ENCODE results near the gene ITPR1.

ITPR1 gene

DNA sequence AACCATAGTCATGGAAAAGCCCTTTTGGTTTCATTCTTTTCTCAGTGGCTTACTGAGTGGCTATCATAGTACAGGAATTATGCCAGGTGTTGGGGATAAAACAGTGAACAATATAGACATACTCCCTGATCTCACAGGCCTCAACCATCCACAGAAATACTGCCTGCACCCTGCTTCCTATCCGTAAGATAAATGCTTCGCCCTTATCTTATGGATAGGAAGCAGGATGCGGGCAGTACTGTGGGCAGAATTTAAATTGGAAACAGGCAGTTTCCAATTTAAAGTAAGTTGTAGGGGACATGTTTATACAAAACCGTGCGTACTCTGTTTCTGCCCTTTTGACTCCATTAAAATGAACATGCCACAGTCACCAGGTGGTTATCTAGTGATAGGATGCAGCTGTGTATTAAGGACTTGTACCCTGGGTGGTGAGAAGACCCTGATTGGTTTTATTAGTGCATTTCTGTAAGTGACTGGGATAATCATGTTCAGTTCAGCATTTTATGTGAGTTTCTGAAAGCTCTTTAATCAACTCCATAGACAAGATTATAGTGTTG, 344.3 kb downstream of the ITPR1 start:
- TF ChIP-seq ZNF274 (IDR thresholded peaks at IDR 0.05; ENCODE audit: low read depth, low read length): no peak
- H3K4me3 ChIP-seq (ENCODE audit: low read length): no peak overlapping the region

DNA sequence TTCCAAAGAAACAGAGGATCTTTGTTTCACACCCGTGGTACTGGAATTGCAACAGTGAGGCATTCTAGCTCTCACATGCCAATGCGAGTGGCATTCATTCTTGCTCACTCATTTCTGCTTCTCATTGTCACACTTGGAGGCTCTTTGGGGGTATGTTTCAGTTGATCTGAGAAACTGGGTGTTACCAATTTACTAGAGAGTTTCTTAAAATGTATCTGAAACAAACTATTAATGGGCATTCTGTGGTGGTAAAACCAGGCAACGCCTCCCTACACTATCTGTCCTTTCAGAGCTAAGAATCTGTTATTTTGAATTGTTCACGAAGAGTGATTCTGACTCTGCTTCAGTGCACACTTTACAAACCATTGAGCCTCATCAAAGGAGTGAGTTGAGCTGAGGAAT, 345.5 kb downstream of the ITPR1 start:
- H3K4me3 ChIP-seq (ENCODE audit: low read length): no peak overlapping the region; the same call in 1 of the 2 replicates
- TF ChIP-seq ZNF274 (IDR thresholded peaks at IDR 0.05; ENCODE audit: low read depth, low read length): no peak

DNA sequence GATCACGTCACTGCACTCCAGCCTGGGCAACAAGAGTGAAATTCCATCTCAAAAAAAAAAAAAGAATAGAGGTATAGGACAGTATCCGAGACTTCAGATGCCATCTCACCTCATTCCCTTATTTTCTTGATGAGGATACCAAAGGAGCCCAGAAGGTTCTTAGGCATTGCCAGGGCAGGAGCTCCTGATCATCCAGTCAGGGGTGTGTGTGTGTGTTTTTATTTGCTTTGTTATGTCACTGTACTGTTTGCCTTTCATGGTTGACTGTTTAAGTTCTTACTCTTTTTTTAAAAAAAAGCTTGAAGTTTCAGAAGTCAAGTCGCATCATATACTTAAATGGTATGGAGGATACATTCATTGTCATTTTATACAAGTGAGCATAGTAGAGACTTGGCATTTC, 346.1 kb downstream of the ITPR1 start:
- H3K4me3 ChIP-seq (ENCODE audit: low read length): no peak overlapping the region; the same call in 1 of the 2 replicates
- no peak for TF ChIP-seq ZNF274 (IDR thresholded peaks at IDR 0.05; ENCODE audit: low read depth, low read length)

DNA sequence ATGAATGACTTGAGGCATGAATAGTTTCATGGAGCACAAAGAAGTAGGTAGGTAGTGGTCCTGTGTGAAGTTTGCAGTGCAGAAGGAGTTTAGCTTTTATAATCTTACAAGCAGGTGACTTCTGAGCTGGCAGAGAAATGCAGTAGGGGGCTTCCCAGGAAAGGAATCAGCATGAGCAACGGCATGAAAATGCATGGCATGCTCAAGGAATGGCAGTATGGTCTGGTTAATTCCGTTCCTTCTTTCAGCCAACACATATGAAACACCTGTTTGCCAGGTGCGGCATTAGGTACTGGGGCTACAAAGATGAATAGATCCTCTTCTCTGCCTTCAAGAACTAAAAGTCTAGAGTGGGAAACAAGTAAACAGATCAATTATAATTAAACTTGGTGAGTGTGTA, 348.1 kb downstream of the ITPR1 start:
- TF ChIP-seq ZNF274 (IDR thresholded peaks at IDR 0.05; ENCODE audit: low read depth, low read length): no peak
- H3K4me3 ChIP-seq (ENCODE audit: low read length): no peak overlapping the region

DNA sequence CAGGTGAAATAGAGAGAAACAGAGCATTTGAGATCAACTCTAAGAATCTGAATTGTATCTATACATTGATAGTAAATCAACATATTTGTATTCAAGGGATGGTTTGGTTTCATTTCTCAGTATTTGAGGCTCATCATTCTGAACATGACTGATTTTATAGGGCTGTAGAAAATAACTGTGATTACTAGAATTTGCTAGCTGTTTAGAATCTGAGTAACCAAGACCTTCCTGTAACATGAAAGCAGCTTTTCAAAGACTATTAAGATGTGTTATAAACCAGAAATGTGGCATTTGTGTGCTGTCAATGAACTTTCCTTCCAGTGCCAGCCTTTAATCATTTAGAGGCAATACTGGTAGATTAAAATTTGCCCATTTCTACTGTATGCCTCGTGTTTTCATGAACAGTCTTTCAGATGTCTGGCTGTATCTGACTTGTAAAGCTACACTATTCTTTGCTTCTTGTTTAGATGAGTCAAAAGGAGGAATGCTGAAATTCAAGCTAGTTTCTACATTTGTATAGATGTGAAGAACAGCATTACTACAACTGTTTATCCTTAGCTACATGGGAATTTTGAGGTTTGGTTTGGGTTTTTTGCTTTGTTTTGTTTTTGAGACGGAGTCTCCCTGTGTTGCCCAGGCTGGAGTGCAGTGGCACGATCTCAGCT, 348.8 kb downstream of the ITPR1 start:
- TF ChIP-seq ZNF274 (IDR thresholded peaks at IDR 0.05; ENCODE audit: low read depth, low read length): no peak
- no peak overlapping the region for H3K4me3 ChIP-seq (ENCODE audit: low read length)

DNA sequence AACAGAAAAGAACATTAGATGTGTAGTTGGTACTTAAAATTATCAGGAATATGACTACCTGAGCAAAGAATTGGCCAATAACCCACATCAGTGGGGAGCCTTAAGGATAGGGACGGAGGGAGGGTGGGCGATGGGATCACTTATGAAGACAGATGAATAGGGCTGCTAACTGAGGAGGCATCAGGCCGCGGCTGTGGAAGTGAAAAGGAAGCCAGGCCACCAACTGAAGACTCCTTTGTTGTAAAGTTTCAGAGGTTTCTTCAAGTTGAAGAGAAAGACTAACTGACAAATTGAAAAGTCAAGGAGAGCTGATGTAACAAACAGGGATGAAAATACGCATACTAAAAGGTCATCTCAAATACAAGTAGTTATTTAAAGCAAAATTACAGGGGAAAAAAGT, 350.5 kb downstream of the ITPR1 start:
- no peak overlapping the region for H3K4me3 ChIP-seq (ENCODE audit: low read length)
- TF ChIP-seq ZNF274 (IDR thresholded peaks at IDR 0.05; ENCODE audit: low read depth, low read length): no peak

DNA sequence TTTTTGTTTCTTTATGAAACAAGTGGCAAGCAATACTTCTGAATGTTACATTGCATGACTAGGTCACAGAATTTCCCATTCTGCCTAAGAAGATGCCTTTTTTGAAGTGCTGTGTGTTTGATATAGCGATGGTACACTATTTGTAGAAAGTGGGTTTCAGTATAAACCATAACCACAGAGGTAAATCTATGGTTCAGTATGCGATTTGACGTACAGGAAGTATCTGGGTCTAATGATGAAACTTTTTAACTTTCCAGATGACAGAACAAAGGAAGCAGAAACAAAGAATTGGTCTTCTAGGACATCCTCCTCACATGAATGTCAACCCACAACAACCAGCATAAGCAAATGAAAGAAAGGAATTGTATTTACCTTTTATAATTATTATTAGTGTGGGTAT, 352.7 kb downstream of the ITPR1 start:
- no peak overlapping the region; the same call in 1 of the 2 replicates for H3K4me3 ChIP-seq (ENCODE audit: low read length)
- TF ChIP-seq ZNF274 (IDR thresholded peaks at IDR 0.05; ENCODE audit: low read depth, low read length): no peak

DNA sequence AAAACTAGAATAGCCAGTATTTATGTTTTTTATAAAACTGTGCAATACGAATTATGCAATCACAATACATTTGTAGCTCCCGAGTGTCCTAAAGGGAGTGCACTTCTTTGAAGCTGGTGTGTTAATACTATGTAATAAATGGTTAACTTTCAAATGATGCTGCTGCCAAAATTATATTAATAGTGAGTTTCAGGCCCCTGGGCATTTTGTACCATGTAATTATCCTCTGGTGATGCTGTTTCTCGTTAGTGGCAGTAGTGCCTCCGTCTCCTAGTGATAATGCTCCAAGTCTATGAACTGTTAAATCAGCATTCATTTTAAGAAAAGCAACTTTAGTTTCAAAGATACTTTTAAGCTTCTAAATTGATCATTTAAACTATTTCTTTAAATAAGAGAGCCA, 353.4 kb downstream of the ITPR1 start:
- no peak for TF ChIP-seq ZNF274 (IDR thresholded peaks at IDR 0.05; ENCODE audit: low read depth, low read length)

DNA sequence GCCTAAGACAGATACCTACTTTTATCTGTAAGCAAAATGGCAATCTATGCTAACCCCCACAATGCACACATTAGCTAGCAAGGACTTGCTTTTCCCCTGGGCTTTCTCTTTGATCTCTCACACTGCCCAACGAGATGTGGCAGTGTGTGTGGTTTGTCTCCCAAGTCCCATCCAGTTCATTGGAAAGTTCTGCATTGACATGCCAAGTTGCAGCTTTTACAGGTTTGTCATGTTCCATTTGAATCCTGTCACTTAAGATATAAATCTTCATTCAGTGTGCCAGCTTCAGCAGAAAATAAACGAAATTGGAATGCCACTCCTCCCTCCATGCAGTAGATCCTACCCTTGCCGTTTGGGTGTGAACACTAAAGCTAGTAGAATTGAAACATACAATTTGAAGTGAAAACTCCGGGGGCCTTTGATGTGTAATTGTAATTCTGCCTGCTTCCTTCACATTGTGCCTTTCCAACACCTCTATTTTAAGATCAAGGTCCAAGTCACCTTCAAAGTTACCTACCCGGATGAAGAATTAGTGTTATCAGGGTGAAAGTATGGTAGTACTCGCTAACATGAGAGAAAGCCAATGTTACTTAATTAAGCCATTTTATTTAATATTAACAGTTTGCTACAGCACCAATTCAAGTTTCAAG, 355.2 kb downstream of the ITPR1 start:
- no peak overlapping the region for H3K4me3 ChIP-seq (ENCODE audit: low read length)
- no peak for TF ChIP-seq ZNF274 (IDR thresholded peaks at IDR 0.05; ENCODE audit: low read depth, low read length)

More for the DNA sequence above, 353.4 kb downstream of the ITPR1 start:
- H3K4me3 ChIP-seq (ENCODE audit: low read length): no peak overlapping the region

DNA sequence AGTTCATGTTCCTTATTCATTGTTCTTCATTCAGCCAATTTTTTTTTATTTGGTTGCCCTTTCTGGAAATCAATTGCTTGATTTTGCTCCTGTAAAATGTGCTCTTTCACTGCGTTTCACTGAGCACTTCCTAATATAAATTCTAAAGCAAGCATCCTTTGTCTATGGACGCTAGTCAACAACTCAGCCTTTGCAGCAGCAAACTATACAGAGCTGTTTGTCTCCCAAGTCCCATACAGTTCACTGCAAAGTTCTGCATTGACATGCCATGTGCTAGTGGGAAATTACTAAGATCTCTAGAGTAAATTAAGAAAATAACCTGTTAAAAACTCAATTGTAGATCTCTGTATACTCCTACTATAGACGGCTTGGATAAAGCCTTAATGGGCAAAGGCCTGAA, 356.0 kb downstream of the ITPR1 start:
- no peak overlapping the region for H3K4me3 ChIP-seq (ENCODE audit: low read length)
- no peak for TF ChIP-seq ZNF274 (IDR thresholded peaks at IDR 0.05; ENCODE audit: low read depth, low read length)

DNA sequence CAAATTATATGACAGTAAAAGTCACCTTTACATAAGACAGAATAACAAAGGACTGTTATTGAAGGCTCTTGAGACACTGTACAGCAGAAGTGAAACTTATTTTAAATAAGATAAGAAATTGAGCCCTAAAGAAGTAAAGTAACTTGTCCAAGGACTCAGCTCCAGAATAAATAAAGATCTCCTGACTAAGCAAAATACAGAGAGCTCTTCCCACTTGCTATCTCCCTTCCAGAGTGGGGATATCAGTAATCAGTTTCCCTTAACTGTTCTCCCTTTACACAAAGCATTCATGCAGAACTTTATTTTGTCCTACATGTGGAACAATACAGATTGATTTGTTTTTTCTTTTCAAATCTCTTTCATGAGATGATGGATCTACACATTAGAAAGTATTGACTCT, 356.6 kb downstream of the ITPR1 start:
- no peak for TF ChIP-seq ZNF274 (IDR thresholded peaks at IDR 0.05; ENCODE audit: low read depth, low read length)
- H3K4me3 ChIP-seq (ENCODE audit: low read length): no peak overlapping the region

DNA sequence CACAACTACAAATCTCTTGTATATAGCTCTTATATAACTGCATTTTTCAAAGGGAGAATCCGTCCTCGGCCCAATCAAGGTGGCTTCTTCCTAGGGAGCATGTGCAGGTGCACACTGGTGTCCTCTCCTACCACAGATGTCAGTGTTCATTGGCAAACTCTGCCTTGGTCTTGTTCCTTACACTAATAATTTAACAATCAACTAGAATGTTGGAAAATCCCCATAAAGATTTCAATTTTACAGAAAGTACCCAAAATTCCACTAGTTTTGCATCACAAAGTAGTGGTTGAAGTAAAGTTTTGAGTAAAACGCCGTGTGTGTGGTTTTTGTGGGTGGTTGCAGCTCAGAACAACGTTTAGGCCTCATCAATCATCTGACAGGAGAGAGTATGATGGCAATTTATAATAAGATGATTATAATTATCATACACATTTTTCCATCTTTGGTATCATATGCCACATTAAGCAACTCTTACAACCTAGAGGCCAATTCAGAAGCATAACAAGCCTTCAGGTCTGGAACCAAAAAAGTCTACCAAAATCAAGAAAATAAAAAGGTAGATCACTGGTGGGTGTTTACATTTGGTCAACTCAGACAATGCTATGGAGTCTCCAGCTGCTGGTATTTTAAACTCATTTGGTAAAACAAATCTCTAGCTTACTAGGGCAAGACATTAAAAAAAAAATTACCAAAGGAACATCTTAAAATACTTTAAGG, 357.2 kb downstream of the ITPR1 start:
- no peak for TF ChIP-seq ZNF274 (IDR thresholded peaks at IDR 0.05; ENCODE audit: low read depth, low read length)
- H3K4me3 ChIP-seq (ENCODE audit: low read length): no peak overlapping the region

DNA sequence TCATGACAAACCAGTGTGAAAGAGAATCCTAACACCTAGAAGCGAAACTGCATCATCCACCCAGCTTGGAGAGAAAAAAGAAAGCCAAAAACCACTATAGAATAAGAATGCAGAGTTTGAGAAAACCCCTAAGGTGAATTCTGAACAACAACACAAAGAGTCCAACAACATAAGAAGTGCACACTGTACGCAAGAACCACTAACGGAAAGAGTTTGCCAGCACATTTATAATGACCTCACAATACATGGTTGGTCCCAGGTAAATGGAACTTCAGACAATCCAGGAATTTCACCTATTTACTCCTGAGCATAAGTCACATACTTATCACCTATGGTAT, 357.7 kb downstream of the ITPR1 start:
- TF ChIP-seq ZNF274 (IDR thresholded peaks at IDR 0.05; ENCODE audit: low read depth, low read length): no peak
- H3K4me3 ChIP-seq (ENCODE audit: low read length): no peak overlapping the region

DNA sequence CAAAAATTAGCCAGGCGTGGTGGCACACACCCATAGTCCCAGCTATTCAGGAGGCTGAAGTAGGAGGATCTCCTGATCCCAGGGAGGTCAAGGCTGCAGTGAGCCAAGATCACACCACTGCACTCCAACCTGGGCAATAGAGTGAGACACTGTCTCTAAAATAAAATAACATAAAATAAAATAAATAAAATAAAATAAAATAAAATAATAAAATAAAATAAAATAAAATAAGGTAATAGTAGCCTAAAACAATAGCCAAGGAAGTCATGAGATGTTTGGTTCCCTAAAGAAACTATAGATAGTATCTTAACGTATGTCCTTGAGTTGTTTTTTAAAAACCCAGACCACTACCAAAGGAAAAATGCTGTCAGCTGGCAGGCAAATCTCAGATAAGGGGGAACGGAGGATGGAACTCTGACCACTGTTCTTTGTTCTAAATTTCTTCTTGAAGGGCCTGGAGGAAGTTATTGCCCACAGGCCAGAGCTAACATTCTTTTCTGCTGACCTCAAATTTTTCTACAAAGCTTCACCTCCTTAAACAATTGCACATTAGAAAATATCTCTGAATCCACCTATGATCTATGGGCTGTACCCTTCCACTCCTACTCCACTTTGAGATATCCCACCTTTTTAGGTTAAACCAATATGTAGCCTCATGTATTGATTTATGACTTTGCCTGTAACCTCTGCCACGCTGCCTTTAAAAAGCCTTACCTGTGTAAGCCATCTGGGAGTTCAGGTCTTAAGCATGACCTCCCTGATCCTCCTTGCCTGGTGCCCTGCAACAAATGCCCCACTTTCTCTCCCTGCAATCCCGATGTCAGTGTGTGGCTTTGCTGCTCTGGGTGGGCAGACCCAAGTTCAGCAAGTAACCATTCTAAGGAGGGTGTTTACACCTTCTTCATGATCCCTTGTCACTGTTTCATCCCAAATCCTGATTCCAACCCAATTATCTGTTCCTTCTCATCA, 359.9 kb downstream of the ITPR1 start:
- no peak for TF ChIP-seq ZNF274 (IDR thresholded peaks at IDR 0.05; ENCODE audit: low read depth, low read length)
- no peak overlapping the region for H3K4me3 ChIP-seq (ENCODE audit: low read length)
